Endothelial cell of umbilical vein (primary cell): ENCODE measurements around the gene DLX6. TPM values are rescaled to one million over a fixed set of nuclear protein-coding genes. Genes with fewer than 3 reads are reported as not detected.

Source experiments
- BruUV-seq: library from RNA; stranded (reverse); fragments of 400-500 nt; replicated peaks from 2 replicates; lab custom pipeline; 2021; lab: Mats Ljungman, UMichigan
- CTCF ChIA-PET: fragments of 300-600, 350-600 bp; sonication (Branson Sonifier 250); formaldehyde crosslinking; loops from one replicate; lab custom pipeline; 2021; ENCODE audit warnings: antibody characterized with exemption, inconsistent platforms; lab: Charles Lee
- POLR2A ChIA-PET: fragments of 300-600, 350-600 bp; sonication (Branson Sonifier 250); formaldehyde crosslinking; loops from one replicate; lab custom pipeline; 2021; ENCODE audit warnings: antibody characterized with exemption, inconsistent platforms; lab: Charles Lee
- DNase-seq: peaks from one replicate; pipeline ENCODE4 v3.0.0-alpha.2; 2011; ENCODE audit warnings: low read depth, low spot score
- FAIRE-seq: peaks from 2 replicates; lab custom pipeline; 2011; peaks lifted over from hg19 to GRCh38; lab: Jason Lieb, UNC
- H2AFZ ChIP-seq: 2 replicates; pipeline ENCODE4 v1.6.0; 2012; ENCODE audit warnings: low read depth, low read length, control low read depth, inconsistent platforms
- H3K27ac ChIP-seq: 2 replicates; pipeline ENCODE4 v1.5.1; 2011; ENCODE audit warnings: low read depth, mild to moderate bottlenecking, control low read depth, low read length, moderate library complexity; ENCODE audit not compliant: insufficient read depth
- H3K27me3 ChIP-seq, 2 experiments: 2 replicates each; pipeline versions ENCODE4 v1.6.0 to v1.6.1; 2011; ENCODE audit warnings: low read length in 2 of 2, mixed read lengths in 1 of 2; ENCODE audit not compliant: control insufficient read depth in 2 of 2, insufficient read depth in 2 of 2
- H3K36me3 ChIP-seq, 2 experiments: 2 replicates in 1 of 2; 3 replicates in 1 of 2; pipeline ENCODE4 v1.5.1; 2011; ENCODE audit warnings: low read length in 2 of 2, mild to moderate bottlenecking in 1 of 2, moderate library complexity in 1 of 2; ENCODE audit not compliant: control insufficient read depth in 2 of 2, insufficient read depth in 2 of 2; ENCODE audit errors: extremely low read depth in 1 of 2
- H3K4me1 ChIP-seq: 3 replicates; pipeline ENCODE4 v1.5.1; 2011; ENCODE audit warnings: mild to moderate bottlenecking, low read length; ENCODE audit not compliant: control insufficient read depth, insufficient read depth; ENCODE audit errors: extremely low read depth
- H3K4me2 ChIP-seq: 2 replicates; pipeline ENCODE4 v1.6.1; 2011; ENCODE audit warnings: low read length, control low read depth, mixed read lengths; ENCODE audit not compliant: insufficient read depth
- H3K4me3 ChIP-seq, 3 experiments: fragments of 200-600 bp in 1 of 3; sonication (generic), shearing (Covaris generic) in 1 of 3; replicated peaks in 1 of 3; 2 replicates each; pipeline ENCODE4 v1.5.1; 2011 to 2016; ENCODE audit warnings: control low read depth in 3 of 3, low read length in 3 of 3, mild to moderate bottlenecking in 2 of 3, inconsistent platforms in 1 of 3, low read depth in 1 of 3, moderate library complexity in 1 of 3; ENCODE audit not compliant: insufficient read depth in 1 of 3
- H3K79me2 ChIP-seq: 2 replicates; pipeline ENCODE4 v1.6.0; 2012; ENCODE audit warnings: low read length, inconsistent platforms; ENCODE audit not compliant: control insufficient read depth, insufficient read depth
- H3K9ac ChIP-seq: replicated peaks from 2 replicates; pipeline ENCODE3; 2011; ENCODE audit warnings: low read length, control low read depth; ENCODE audit not compliant: insufficient read depth; ENCODE audit errors: extremely low read depth
- H3K9me1 ChIP-seq: replicated peaks from 3 replicates; pipeline ENCODE4 v1.6.0; 2011; ENCODE audit warnings: mild to moderate bottlenecking, low read length; ENCODE audit not compliant: control insufficient read depth, insufficient read depth; ENCODE audit errors: extremely low read depth
- H3K9me3 ChIP-seq: replicated peaks from 2 replicates; pipeline ENCODE4 v1.5.1; 2012; ENCODE audit warnings: low read length, inconsistent platforms; ENCODE audit not compliant: control insufficient read depth, insufficient read depth
- H4K20me1 ChIP-seq: replicated peaks from 2 replicates; pipeline ENCODE3; 2011; ENCODE audit warnings: mild to moderate bottlenecking, low read length; ENCODE audit not compliant: control insufficient read depth, insufficient read depth; ENCODE audit errors: extremely low read depth
- CTCF ChIP-seq, 2 donors: IDR thresholded peaks; 1 replicate in 1 of 2; 2 replicates in 1 of 2; pipeline ENCODE4 v1.5.1; 2011; ENCODE audit warnings: low read length in 2 of 2, mild to moderate bottlenecking in 2 of 2, moderate library complexity in 2 of 2, control low read depth in 1 of 2, inconsistent platforms in 1 of 2, low read depth in 1 of 2; ENCODE audit not compliant: insufficient read depth in 1 of 2; ENCODE audit errors: extremely low read depth in 1 of 2
- EZH2 ChIP-seq: IDR thresholded peaks from 2 replicates; pipeline ENCODE4 v1.6.1; 2012; ENCODE audit warnings: borderline replicate concordance, low read depth, mild to moderate bottlenecking, moderate library complexity, low read length, inconsistent platforms; ENCODE audit not compliant: severe bottlenecking
- FOS ChIP-seq: IDR thresholded peaks from 2 replicates; pipeline ENCODE4 v1.6.1; 2011; ENCODE audit warnings: mild to moderate bottlenecking, low read length, moderate library complexity, borderline replicate concordance; ENCODE audit not compliant: insufficient read depth
- GATA2 ChIP-seq: IDR thresholded peaks from 2 replicates; pipeline ENCODE4 v1.7.0; 2011; ENCODE audit warnings: low read depth, mild to moderate bottlenecking, moderate library complexity, mixed read lengths, low read length; ENCODE audit not compliant: insufficient read length, insufficient read depth
- JUN ChIP-seq: IDR thresholded peaks from 2 replicates; pipeline ENCODE4 v1.6.1; 2011; ENCODE audit warnings: borderline replicate concordance, low read depth; ENCODE audit not compliant: insufficient read length, insufficient read depth
- MAX ChIP-seq: IDR thresholded peaks from 2 replicates; pipeline ENCODE4 v1.6.1; 2011; ENCODE audit not compliant: insufficient read depth, insufficient read length
- MYC ChIP-seq: IDR thresholded peaks from one replicate; pipeline ENCODE4 v1.6.1; 2011; ENCODE audit warnings: mild to moderate bottlenecking, low read depth, low read length
- POLR2A ChIP-seq: IDR thresholded peaks from 2 replicates; pipeline ENCODE4 v1.6.1; 2012; ENCODE audit warnings: low read depth, mild to moderate bottlenecking, control low read depth, low read length
- POLR2AphosphoS5 ChIP-seq: IDR thresholded peaks from 2 replicates; pipeline ENCODE4 v1.6.1; 2012; ENCODE audit warnings: low read depth, mild to moderate bottlenecking, control low read depth, low read length, moderate library complexity; ENCODE audit not compliant: insufficient read depth
- dilution Hi-C: fragments of 300-500 bp; cut with MboI; formaldehyde crosslinking; loops from one replicate; pipeline ENCODE4 v1.15.0; 2019; ENCODE audit warnings: low sequenced_read_pairs; ENCODE audit not compliant: extremely low pct_ligation_motif_present
- intact Hi-C: fragments of 100-400 bp; cut with micrococcal nuclease; formaldehyde crosslinking; loops from one replicate; pipeline ENCODE4 v1.10.0; 2022
- polyA plus RNA-seq, 4 experiments: library from polyadenylated mRNA; depleted of rRNA in 3 of 4; stranded (reverse) in 3 of 4; unstranded in 1 of 4; fragments of >200 nt; gene quantifications; 2 replicates each; pipeline versions ENCODE4 v1.2.1 to v1.2.3, GENCODE V29; 2011 to 2012; ENCODE audit warnings: missing spikeins in 1 of 4
- total RNA-seq: library from RNA; stranded (reverse); gene quantifications from 2 replicates; pipeline ENCODE4 v1.2.3, GENCODE V29; 2021

DLX6 gene
- total and polyA plus RNA-seq, 2 donors (not counting 3 experiments of a cell fraction or from before 2014, with no cell fraction given), result not detected

GRCh38 chr7:96986901-96987300 is 18.5 kb upstream of the DLX6 start:
- Histone ChIP-seq H3K9me3 (no peaks in the 10 kb centered on the region), H3K4me2 (no peak overlapping the region), H3K9ac (no peak overlapping the region), H3K27me3 (peaks cover 33 to 53% of the 10 kb centered on the region in 2 experiments), H4K20me1 (no peaks in the 10 kb centered on the region), H3K36me3 (no peaks in the 10 kb centered on the region), H3K9me1 (no peaks in the 10 kb centered on the region), H2AFZ (no peak overlapping the region), H3K4me3 (no peak overlapping the region), H3K79me2 (no peaks in the 10 kb centered on the region), H3K27ac (no peak overlapping the region), H3K4me1 (no peaks in the 10 kb centered on the region)
- no TSS peak for BruUV-seq
- FAIRE-seq, result no peak
- dilution Hi-C loops, result no loop called here
- intact Hi-C loops, result no loop called here
- no peak for DNase-seq
- TF ChIP-seq MAX (no peak), POLR2A (no peak), MYC (no peak), JUN (no peak)
- ChIA-PET POLR2A (no interaction called here), CTCF (interaction anchor here (0.8 kb wide), 1 partner anchor 14 kb away, joined by 3 read pairs; no protein-coding TSS in a partner anchor)

DNA sequence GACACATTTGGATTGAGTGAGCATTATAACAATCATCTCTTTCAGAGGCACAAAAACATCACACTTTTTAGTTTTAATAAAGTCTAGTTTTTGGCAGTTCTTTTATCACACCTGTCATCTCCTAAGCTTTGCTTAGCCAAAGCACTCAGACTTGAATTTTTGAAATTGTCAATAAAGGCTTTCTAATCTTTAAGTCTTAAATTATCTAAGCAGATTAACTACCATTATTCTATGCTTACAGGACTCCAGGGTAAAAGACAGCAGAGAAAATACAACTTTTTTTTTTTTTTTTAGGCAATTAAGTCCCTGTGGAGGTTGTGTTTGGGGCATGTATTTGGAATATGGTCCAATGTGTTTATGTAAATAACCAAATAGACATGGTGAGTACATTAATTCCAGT is 17.6 kb upstream of the DLX6 start:
- TF ChIP-seq CTCF (IDR thresholded peaks at IDR 0.05; ENCODE audit: extremely low read depth in 1 of 2, insufficient read depth in 1 of 2, low read depth in 1 of 2, low read length in 2 of 2), result no peak
- TF ChIP-seq EZH2, result no peak
- no peak for TF ChIP-seq MYC
- no peak for TF ChIP-seq GATA2
- no peak for TF ChIP-seq MAX
- TF ChIP-seq JUN, result no peak
- no peak for TF ChIP-seq POLR2A
- TF ChIP-seq POLR2AphosphoS5, result no peak
- no peak for TF ChIP-seq FOS
- Histone ChIP-seq H3K9me1 (no peaks in the 10 kb centered on the region), H3K4me2 (no peak overlapping the region), H3K27ac (no peak overlapping the region), H3K4me3 (no peak overlapping the region), H2AFZ (no peak overlapping the region), H3K27me3 (peaks cover 41 to 61% of the 10 kb centered on the region in 2 experiments), H3K9me3 (no peaks in the 10 kb centered on the region), H3K36me3 (no peaks in the 10 kb centered on the region), H3K9ac (no peak overlapping the region), H3K79me2 (no peaks in the 10 kb centered on the region), H3K4me1 (no peaks in the 10 kb centered on the region), H4K20me1 (no peaks in the 10 kb centered on the region)
- FAIRE-seq (no peak), DNase-seq (no peak)
- dilution Hi-C loops (no loop called here), intact Hi-C loops (no loop called here)
- ChIA-PET POLR2A (no interaction called here), CTCF (interaction anchor here (0.7 to 2.1 kb wide), 2 partner anchors 32 to 40 kb away, joined by 3 to 8 read pairs; no protein-coding TSS in a partner anchor)
- BruUV-seq, result no TSS peak
